HG02973 (cell line): ENCODE data around the gene ARRDC3.
"Not testable (repeated sequence)": the region's sequence is repeated elsewhere in the genome, so short reads cannot be mapped to it uniquely, and the experiment has no call there.

ENCODE experiments used
- ATAC-seq: cut with Tn5 transposase; IDR thresholded peaks from one replicate; pipeline ENCODE4 v1.9.1; 2021; ENCODE audit warnings: moderate library complexity; ENCODE audit not compliant: unreplicated experiment

Gene ARRDC3

GRCh38 chr5:91361055-91361701, 21.9 kb downstream of the ARRDC3 start:
- ATAC-seq, result peak; percentile 68

GRCh38 chr5:91359962-91360609, 23.0 kb downstream of the ARRDC3 start:
- no peak for ATAC-seq

- no peak for ATAC-seq
These were observed 25.3 kb downstream of the ARRDC3 start for GRCh38 chr5:91357806-91358205.

- no peak for ATAC-seq
These were observed 26.0 kb downstream of the ARRDC3 start for GRCh38 chr5:91357012-91357634.

GRCh38 chr5:91354867-91355266, 28.2 kb downstream of the ARRDC3 start:
- not testable (repeated sequence) for ATAC-seq

GRCh38 chr5:91352831-91353695, 30.1 kb downstream of the ARRDC3 start:
- ATAC-seq, result no peak

GRCh38 chr5:91345461-91345860, 37.7 kb downstream of the ARRDC3 start:
- ATAC-seq, result no peak

- not testable (repeated sequence) for ATAC-seq
These were observed 38.4 kb downstream of the ARRDC3 start for GRCh38 chr5:91344661-91345200.

- no peak for ATAC-seq
These were observed 39.2 kb downstream of the ARRDC3 start for GRCh38 chr5:91343916-91344315.

- ATAC-seq, result not testable (repeated sequence)
These were observed 40.2 kb downstream of the ARRDC3 start for GRCh38 chr5:91342931-91343330.

- no peak for ATAC-seq
These were observed 42.0 kb downstream of the ARRDC3 start for GRCh38 chr5:91341154-91341553.

- no peak for ATAC-seq
These were observed 42.6 kb downstream of the ARRDC3 start for GRCh38 chr5:91340532-91340931.

- ATAC-seq, result no peak
These were observed 43.9 kb downstream of the ARRDC3 start for GRCh38 chr5:91339063-91339705.

- peak; percentile 65 for ATAC-seq
These were observed 50.7 kb downstream of the ARRDC3 start for GRCh38 chr5:91332267-91333045.

GRCh38 chr5:91331705-91332104, 51.4 kb downstream of the ARRDC3 start:
- ATAC-seq, result no peak

- ATAC-seq, result no peak
These were observed 53.8 kb downstream of the ARRDC3 start for GRCh38 chr5:91329283-91329682.

- ATAC-seq, result no peak
These were observed 54.4 kb downstream of the ARRDC3 start for GRCh38 chr5:91328743-91329142.

GRCh38 chr5:91322981-91323380, 60.1 kb downstream of the ARRDC3 start:
- not testable (repeated sequence) for ATAC-seq

GRCh38 chr5:91319667-91320066, 63.5 kb downstream of the ARRDC3 start:
- ATAC-seq, result no peak

GRCh38 chr5:91318724-91319123, 64.4 kb downstream of the ARRDC3 start:
- no peak for ATAC-seq
